IMR-90 (cell line): ENCODE data around the gene MAGI2. TPM values are rescaled to one million over a fixed set of nuclear protein-coding genes. Genes with fewer than 3 reads are reported as not detected.

Experiments used
- ATAC-seq: fragments of 200-7000 bp; cut with Tn5 transposase; 2 replicates; pipeline ENCODE4 v1.9.1; 2020; ENCODE audit warnings: low read depth, mild to moderate bottlenecking, moderate library complexity
- BruUV-seq: library from RNA; stranded (reverse); fragments of 400-500 nt; replicated peaks from 2 replicates; lab custom pipeline; 2021; lab: Mats Ljungman, UMichigan
- CTCF ChIA-PET: fragments of 300-600 bp; formaldehyde crosslinking; extraction: SDS; loops from one replicate; lab custom pipeline; 2021; ENCODE audit warnings: antibody characterized with exemption; lab: Yijun Ruan, JAX
- POLR2A ChIA-PET: fragments of 300-600 bp; sonication (Branson Sonifier 250); formaldehyde crosslinking; loops from one replicate; lab custom pipeline; 2022; ENCODE audit warnings: antibody characterized with exemption; ENCODE audit not compliant: unreplicated experiment; lab: Charles Lee
- DNase-seq: peaks from one replicate; pipeline ENCODE4 v3.0.0; 2013
- H2AFZ ChIP-seq: replicated peaks from 2 replicates; pipeline ENCODE3; 2013; ENCODE audit warnings: low read length, mild to moderate bottlenecking; ENCODE audit not compliant: poor library complexity
- H2AK5ac ChIP-seq: 2 replicates; pipeline ENCODE4 v1.6.1; 2013; ENCODE audit warnings: low read depth, low read length, inconsistent platforms
- H2AK9ac ChIP-seq: replicated peaks from 2 replicates; pipeline ENCODE3; 2013; ENCODE audit warnings: mild to moderate bottlenecking, low read depth, low read length, moderate library complexity; ENCODE audit not compliant: poor library complexity
- H2BK120ac ChIP-seq: 2 replicates; pipeline ENCODE4 v1.6.1; 2013; ENCODE audit warnings: low read depth, low read length, inconsistent platforms
- H2BK15ac ChIP-seq: 3 replicates; pipeline ENCODE4 v1.6.1; 2013; ENCODE audit warnings: low read depth, low read length, inconsistent platforms
- H2BK20ac ChIP-seq: 2 replicates; pipeline ENCODE4 v1.6.1; 2013; ENCODE audit warnings: low read depth, mild to moderate bottlenecking, inconsistent platforms, low read length, moderate library complexity
- H2BK5ac ChIP-seq: 2 replicates; pipeline ENCODE4 v1.6.1; 2013; ENCODE audit warnings: mild to moderate bottlenecking, low read depth, low read length, inconsistent platforms; ENCODE audit not compliant: poor library complexity, severe bottlenecking
- H3K14ac ChIP-seq: replicated peaks from 2 replicates; pipeline ENCODE4 v1.6.1; 2013; ENCODE audit warnings: low read depth, low read length, inconsistent platforms
- H3K18ac ChIP-seq: 2 replicates; pipeline ENCODE4 v1.6.1; 2013; ENCODE audit warnings: low read depth, low read length, control low read depth
- H3K23ac ChIP-seq: 2 replicates; pipeline ENCODE4 v1.6.1; 2013; ENCODE audit warnings: low read depth, low read length, inconsistent platforms
- H3K27ac ChIP-seq: 2 replicates; pipeline ENCODE4 v1.5.1; 2013; ENCODE audit warnings: mild to moderate bottlenecking, control low read depth, low read length; ENCODE audit not compliant: insufficient read depth
- H3K27me3 ChIP-seq: 2 replicates; pipeline ENCODE4 v1.6.1; 2013; ENCODE audit warnings: low read length; ENCODE audit not compliant: control insufficient read depth, insufficient read depth
- H3K36me3 ChIP-seq: 2 replicates; pipeline ENCODE4 v1.6.1; 2013; ENCODE audit warnings: low read length, mixed read lengths; ENCODE audit not compliant: control insufficient read depth, insufficient read depth
- H3K4ac ChIP-seq: 2 replicates; pipeline ENCODE4 v1.6.1; 2013; ENCODE audit warnings: low read depth, low read length, inconsistent platforms
- H3K4me1 ChIP-seq: 2 replicates; pipeline ENCODE4 v1.6.1; 2013; ENCODE audit warnings: low read length, mixed read lengths; ENCODE audit not compliant: control insufficient read depth, insufficient read depth
- H3K4me2 ChIP-seq: 2 replicates; pipeline ENCODE4 v1.6.1; 2013; ENCODE audit warnings: low read depth, mild to moderate bottlenecking, control low read depth, low read length, moderate library complexity
- H3K4me3 ChIP-seq: 2 replicates; pipeline ENCODE4 v1.5.1; 2013; ENCODE audit warnings: low read depth, mild to moderate bottlenecking, control low read depth, low read length, moderate library complexity; ENCODE audit not compliant: insufficient read depth
- H3K56ac ChIP-seq: 2 replicates; pipeline ENCODE4 v1.6.1; 2013; ENCODE audit warnings: low read length, inconsistent platforms; ENCODE audit not compliant: insufficient read depth; ENCODE audit errors: extremely low read depth
- H3K79me1 ChIP-seq, 2 experiments: 2 replicates each; pipeline ENCODE4 v1.6.1; 2013; ENCODE audit warnings: low read length in 2 of 2, inconsistent platforms in 1 of 2, low read depth in 1 of 2
- H3K9ac ChIP-seq: 2 replicates; pipeline ENCODE4 v1.6.1; 2013; ENCODE audit warnings: low read depth, low read length, control low read depth
- H3K9me1 ChIP-seq: 2 replicates; pipeline ENCODE4 v1.6.1; 2013; ENCODE audit warnings: low read length, inconsistent platforms; ENCODE audit not compliant: insufficient read depth
- H3K9me3 ChIP-seq: 2 replicates; pipeline ENCODE4 v1.6.1; 2013; ENCODE audit warnings: low read length; ENCODE audit not compliant: control insufficient read depth, insufficient read depth
- H4K20me1 ChIP-seq: 2 replicates; pipeline ENCODE4 v1.6.1; 2013; ENCODE audit warnings: low read length, inconsistent platforms; ENCODE audit not compliant: insufficient read depth
- H4K5ac ChIP-seq: 2 replicates; pipeline ENCODE4 v1.6.1; 2013; ENCODE audit warnings: mild to moderate bottlenecking, low read depth, low read length, control low read depth
- H4K8ac ChIP-seq, 2 experiments: 2 replicates each; pipeline ENCODE4 v1.6.1; 2013; ENCODE audit warnings: low read depth in 2 of 2, low read length in 2 of 2, control low read depth in 1 of 2, inconsistent platforms in 1 of 2
- H4K91ac ChIP-seq: 2 replicates; pipeline ENCODE4 v1.6.1; 2013; ENCODE audit warnings: low read depth, low read length, inconsistent platforms; ENCODE audit not compliant: insufficient read depth
- BHLHE40 ChIP-seq: fragments of 150-350 bp; IDR thresholded peaks from 2 replicates; pipeline ENCODE4 v1.6.1; 2016; ENCODE audit warnings: mild to moderate bottlenecking, low read depth, low read length
- CEBPB ChIP-seq: IDR thresholded peaks from 2 replicates; pipeline ENCODE4 v1.6.1; 2012; ENCODE audit warnings: low read depth, low read length, improper control_type of control experiment
- CHD1 ChIP-seq: IDR thresholded peaks from 2 replicates; pipeline ENCODE4 v1.6.1; 2012; ENCODE audit warnings: low read depth, low read length, improper control_type of control experiment
- CTCF ChIP-seq: conservative IDR thresholded peaks from 2 replicates; pipeline ENCODE4 v1.5.1; 2012; ENCODE audit warnings: mild to moderate bottlenecking, low read depth, low read length, improper control_type of control experiment
- ELK1 ChIP-seq: fragments of 150-350 bp; IDR thresholded peaks from 2 replicates; pipeline ENCODE4 v1.6.1; 2016; ENCODE audit warnings: low read depth, mild to moderate bottlenecking, low read length, moderate library complexity, borderline replicate concordance
- FOS ChIP-seq: fragments of 150-350 bp; IDR thresholded peaks from 2 replicates; pipeline ENCODE4 v1.6.1; 2016; ENCODE audit warnings: low read depth, low read length
- MAFK ChIP-seq: IDR thresholded peaks from 2 replicates; pipeline ENCODE4 v1.6.1; 2012; ENCODE audit warnings: low read depth, low read length, improper control_type of control experiment
- MAZ ChIP-seq: IDR thresholded peaks from 2 replicates; pipeline ENCODE4 v1.6.1; 2012; ENCODE audit warnings: low read depth, mild to moderate bottlenecking, low read length, improper control_type of control experiment, moderate library complexity, borderline replicate concordance
- MXI1 ChIP-seq: IDR thresholded peaks from 2 replicates; pipeline ENCODE4 v1.6.1; 2012; ENCODE audit warnings: low read depth, mild to moderate bottlenecking, low read length, moderate library complexity, borderline replicate concordance
- NFE2L2 ChIP-seq: fragments of 150-350 bp; IDR thresholded peaks from 2 replicates; pipeline ENCODE4 v1.6.1; 2016; ENCODE audit warnings: low read depth, mild to moderate bottlenecking, low read length
- POLR2A ChIP-seq: IDR thresholded peaks from 2 replicates; pipeline ENCODE4 v1.6.1; 2012; ENCODE audit warnings: mild to moderate bottlenecking, low read depth, low read length
- RAD21 ChIP-seq: IDR thresholded peaks from 2 replicates; pipeline ENCODE4 v1.6.1; 2012; ENCODE audit warnings: low read length, improper control_type of control experiment
- RCOR1 ChIP-seq: IDR thresholded peaks from 2 replicates; pipeline ENCODE4 v1.6.1; 2012; ENCODE audit warnings: mild to moderate bottlenecking, low read length, improper control_type of control experiment; ENCODE audit not compliant: insufficient replicate concordance
- RFX5 ChIP-seq: IDR thresholded peaks from 2 replicates; pipeline ENCODE4 v1.8.0; 2012; ENCODE audit warnings: low read depth, mild to moderate bottlenecking, low read length, moderate library complexity
- SMC3 ChIP-seq: fragments of 150-350 bp; IDR thresholded peaks from 2 replicates; pipeline ENCODE4 v1.6.1; 2016; ENCODE audit warnings: low read depth, mild to moderate bottlenecking, antibody characterized with exemption, low read length, moderate library complexity
- USF2 ChIP-seq: fragments of 150-350 bp; IDR thresholded peaks from 2 replicates; pipeline ENCODE4 v1.6.1; 2017; ENCODE audit warnings: mild to moderate bottlenecking, antibody characterized with exemption, low read length, low read depth
- WGBS, 2 experiments: methylation state at CpG; one replicate each; pipeline versions ENCODE4 v1.1.5 to v1.1.7; 2013; ENCODE audit warnings: missing lambda C conversion rate in 2 of 2; ENCODE audit not compliant: insufficient read length in 1 of 2; ENCODE audit errors: extremely low coverage in 2 of 2; 5-methylcytosine and 5-hydroxymethylcytosine counted together
- dilution Hi-C: fragments of 300-500 bp; cut with HindIII; formaldehyde crosslinking; loops from one replicate; pipeline ENCODE4 v1.14.3; 2018; ENCODE audit warnings: low sequenced_read_pairs; ENCODE audit not compliant: unreplicated experiment
- in situ Hi-C: fragments of 300-500 bp; cut with MboI; formaldehyde crosslinking; loops from 3 replicates; pipeline ENCODE4 v1.14.3; 2019; ENCODE audit warnings: low sequenced_read_pairs, inconsistent platforms, mixed read lengths
- intact Hi-C: fragments of 100-400 bp; cut with micrococcal nuclease; formaldehyde crosslinking; loops from 2 replicates; pipeline ENCODE4 v1.10.0; 2022
- polyA plus RNA-seq, 3 experiments: library from polyadenylated mRNA; depleted of rRNA; stranded (reverse); fragments of >200 nt; gene quantifications; 2 replicates each; pipeline ENCODE4 v1.2.3, GENCODE V29; 2012; ENCODE audit warnings: low replicate concordance in 1 of 3
- total RNA-seq: library from RNA; depleted of rRNA; stranded (reverse); fragments of >200 nt; gene quantifications from 2 replicates; pipeline ENCODE4 v1.2.3, GENCODE V29; 2012

The MAGI2 gene
- total and polyA plus RNA-seq, 2 of the 4 experiments (the other 2 are of a cell fraction): 2.5 to 17.9 TPM

- no peak overlapping the region for H2AK5ac ChIP-seq
- no peak overlapping the region for H3K4ac ChIP-seq
- no peaks in the 10 kb centered on the region for H3K9me1 ChIP-seq
- H2BK5ac ChIP-seq: no peak overlapping the region
- H3K14ac ChIP-seq: no peak overlapping the region
- no peak overlapping the region for H4K8ac ChIP-seq
- no peak overlapping the region for H4K5ac ChIP-seq
- H3K9me3 ChIP-seq: no peaks in the 10 kb centered on the region
- no peaks in the 10 kb centered on the region for H4K20me1 ChIP-seq
- no peak overlapping the region for H3K4me3 ChIP-seq
- ChIA-PET POLR2A (no interaction called here), CTCF (no interaction called here)
- no peak overlapping the region for H2BK120ac ChIP-seq
- H3K4me2 ChIP-seq: no peak overlapping the region
- H2AFZ ChIP-seq: no peak overlapping the region
- H3K9ac ChIP-seq: no peak overlapping the region
- H3K4me1 ChIP-seq: no peaks in the 10 kb centered on the region
- H3K79me1 ChIP-seq: no peaks in the 10 kb centered on the region
- dilution Hi-C loops: no loop called here
- DNase-seq (no peak), ATAC-seq (no peak)
- H3K23ac ChIP-seq: no peak overlapping the region
- BruUV-seq: no TSS peak
- in situ Hi-C loops: no loop called here
- H2BK15ac ChIP-seq: no peak overlapping the region
- H3K27me3 ChIP-seq: no peaks in the 10 kb centered on the region
- H4K91ac ChIP-seq: no peak overlapping the region
- TF ChIP-seq MAFK: no peak
- TF ChIP-seq MXI1: no peak
- no peak for TF ChIP-seq POLR2A
- no peak for TF ChIP-seq CTCF
- TF ChIP-seq CHD1: no peak
- no peak for TF ChIP-seq RAD21
- no peak for TF ChIP-seq MAZ
- TF ChIP-seq RFX5: no peak
- no peak for TF ChIP-seq BHLHE40
- no peak for TF ChIP-seq RCOR1
- no peak for TF ChIP-seq SMC3
- no peak for TF ChIP-seq FOS
- no peak for TF ChIP-seq CEBPB
- no peak for TF ChIP-seq USF2
- TF ChIP-seq ELK1: no peak
- no peak for TF ChIP-seq NFE2L2
- H3K18ac ChIP-seq: no peak overlapping the region
- H2AK9ac ChIP-seq: no peak overlapping the region
- H3K27ac ChIP-seq: no peak overlapping the region
- intact Hi-C loops: no loop called here
- H2BK20ac ChIP-seq: no peak overlapping the region
- no peak overlapping the region for H3K56ac ChIP-seq
- no CpG with 5 or more reads among the region's 1 CpG for WGBS, 2 experiments
- H3K36me3 ChIP-seq: no peaks in the 10 kb centered on the region
These were observed 1023.6 kb downstream of the MAGI2 start for GRCh38 chr7:78429878-78430277.
